Keratinocyte (primary cell): ENCODE results near the gene BUD23. TPM values are rescaled to one million over a fixed set of nuclear protein-coding genes. Genes with fewer than 3 reads are reported as not detected.
"Not testable (repeated sequence)": the region's sequence is repeated elsewhere in the genome, so short reads cannot be mapped to it uniquely, and the experiment has no call there.

ENCODE experiments used
- DNase-seq: peaks from one replicate; pipeline ENCODE4 v3.0.0-alpha.2; 2011; ENCODE audit warnings: low read depth, missing footprints, low spot score
- FAIRE-seq: peaks from 2 replicates; lab custom pipeline; 2011; peaks lifted over from hg19 to GRCh38; lab: Jason Lieb, UNC
- H2AFZ ChIP-seq: 2 replicates; pipeline ENCODE4 v1.6.0; 2012; ENCODE audit warnings: low read length, control low read depth, inconsistent platforms; ENCODE audit not compliant: control insufficient read depth
- H3K27ac ChIP-seq: 2 replicates; pipeline ENCODE4 v1.5.1; 2011; ENCODE audit warnings: low read length; ENCODE audit not compliant: control insufficient read depth, insufficient read depth
- H3K27me3 ChIP-seq: 3 replicates; pipeline ENCODE4 v1.6.0; 2011; ENCODE audit warnings: low read length; ENCODE audit not compliant: control insufficient read depth, insufficient read depth; ENCODE audit errors: extremely low read depth
- H3K36me3 ChIP-seq, 2 experiments: 2 replicates in 1 of 2; 3 replicates in 1 of 2; pipeline ENCODE4 v1.5.1; 2011; ENCODE audit warnings: low read length in 2 of 2, mild to moderate bottlenecking in 1 of 2; ENCODE audit not compliant: control insufficient read depth in 2 of 2, insufficient read depth in 2 of 2; ENCODE audit errors: extremely low read depth in 1 of 2
- H3K4me1 ChIP-seq: 3 replicates; pipeline ENCODE4 v1.5.1; 2011; ENCODE audit warnings: low read length; ENCODE audit not compliant: control insufficient read depth, insufficient read depth; ENCODE audit errors: extremely low read depth
- H3K4me2 ChIP-seq: 3 replicates; pipeline ENCODE4 v1.6.0; 2011; ENCODE audit warnings: low read depth, low read length; ENCODE audit not compliant: control insufficient read depth, insufficient read depth; ENCODE audit errors: extremely low read depth
- H3K4me3 ChIP-seq, 3 experiments: fragments of 200-600 bp in 1 of 3; sonication (generic) in 1 of 3; 2 replicates in 2 of 3; 3 replicates in 1 of 3; pipeline ENCODE4 v1.5.1; 2011 to 2016; ENCODE audit warnings: low read length in 3 of 3, mild to moderate bottlenecking in 3 of 3, control low read depth in 2 of 3, inconsistent platforms in 1 of 3, low read depth in 1 of 3, mixed read lengths in 1 of 3, mixed run types in 1 of 3, moderate library complexity in 1 of 3; ENCODE audit not compliant: control insufficient read depth in 2 of 3, insufficient read depth in 2 of 3; ENCODE audit errors: extremely low read depth in 1 of 3
- H3K79me2 ChIP-seq: 2 replicates; pipeline ENCODE4 v1.6.0; 2012; ENCODE audit warnings: low read length; ENCODE audit not compliant: control insufficient read depth, insufficient read depth
- H3K9ac ChIP-seq: 3 replicates; pipeline ENCODE4 v1.6.0; 2011; ENCODE audit warnings: low read length; ENCODE audit not compliant: control insufficient read depth, insufficient read depth; ENCODE audit errors: extremely low read depth
- H3K9me1 ChIP-seq: 3 replicates; pipeline ENCODE4 v1.6.0; 2011; ENCODE audit warnings: low read length; ENCODE audit not compliant: control insufficient read depth, insufficient read depth; ENCODE audit errors: extremely low read depth
- H3K9me3 ChIP-seq: 2 replicates; pipeline ENCODE4 v1.5.1; 2012; ENCODE audit warnings: low read depth, low read length; ENCODE audit not compliant: control insufficient read depth
- H4K20me1 ChIP-seq: 3 replicates; pipeline ENCODE4 v1.6.0; 2011; ENCODE audit warnings: low read length; ENCODE audit not compliant: control insufficient read depth, insufficient read depth; ENCODE audit errors: extremely low read depth
- CTCF ChIP-seq, 3 experiments: IDR thresholded peaks in 1 of 3; conservative IDR thresholded peaks in 1 of 3; optimal IDR thresholded peaks in 1 of 3; 2 replicates in 2 of 3; 3 replicates in 1 of 3; pipeline versions ENCODE3 to v1.5.1; 2011; ENCODE audit warnings: low read length in 3 of 3, mild to moderate bottlenecking in 3 of 3, moderate library complexity in 2 of 3, control low read depth in 1 of 3, inconsistent platforms in 1 of 3; ENCODE audit not compliant: insufficient read depth in 2 of 3; ENCODE audit errors: extremely low read depth in 1 of 3
- EZH2 ChIP-seq: IDR thresholded peaks from one replicate; pipeline ENCODE4 v1.6.1; 2012; ENCODE audit warnings: inconsistent platforms, mild to moderate bottlenecking, low read length, moderate library complexity
- dilution Hi-C: fragments of 300-500 bp; cut with MboI; formaldehyde crosslinking; loops from one replicate; pipeline ENCODE4 v1.7.0; 2020; ENCODE audit warnings: low sequenced_read_pairs; ENCODE audit not compliant: extremely low pct_ligation_motif_present
- polyA plus RNA-seq, 5 experiments: library from polyadenylated mRNA; depleted of rRNA in 3 of 5; stranded (reverse) in 3 of 5; stranded (forward) in 1 of 5; unstranded in 1 of 5; fragments of >200 nt; gene quantifications; 1 replicate in 1 of 5; 2 replicates in 3 of 5; 3 replicates in 1 of 5; pipeline versions ENCODE4 v1.2.1 to v1.2.3, GENCODE V29; 2011 to 2012; ENCODE audit warnings: missing spikeins in 2 of 5, low read depth in 1 of 5, low replicate concordance in 1 of 5

The BUD23 gene
- polyA plus RNA-seq, 1 donor (not counting 4 experiments of a cell fraction or from before 2014, with no cell fraction given), result 72.0 TPM

- peaks cover 68% of the 10 kb centered on the region for H4K20me1 ChIP-seq
- peaks cover 34% of the 10 kb centered on the region for H3K4me1 ChIP-seq
- no peak for TF ChIP-seq EZH2
- no peak for TF ChIP-seq CTCF (optimal IDR thresholded peaks at IDR 0.05 in 1 of 3, IDR thresholded peaks at IDR 0.05 in 1 of 3, conservative IDR thresholded peaks at IDR 0.05 in 1 of 3; ENCODE audit: extremely low read depth in 1 of 3, insufficient read depth in 2 of 3, low read length in 3 of 3)
- dilution Hi-C loops, result no loop called here
- H2AFZ ChIP-seq, result no peak overlapping the region
- FAIRE-seq (no peak), DNase-seq (no peak)
- peaks cover 10% of the 10 kb centered on the region for H3K9me1 ChIP-seq
- no peak overlapping the region for H3K4me3 ChIP-seq
- H3K36me3 ChIP-seq, result peaks cover 20 to 50% of the 10 kb centered on the region in 2 experiments
- peaks cover 50% of the 10 kb centered on the region for H3K79me2 ChIP-seq
- no peaks in the 10 kb centered on the region for H3K9me3 ChIP-seq
- no peak overlapping the region for H3K4me2 ChIP-seq
- H3K27ac ChIP-seq, result no peak overlapping the region
- H3K27me3 ChIP-seq, result no peaks in the 10 kb centered on the region
- no peak overlapping the region for H3K9ac ChIP-seq
These were observed 25.7 kb downstream of the BUD23 start for GRCh38 chr7:73708961-73709549.

- DNase-seq (no peak), FAIRE-seq (no peak)
- Histone ChIP-seq H4K20me1 (peaks cover 74% of the 10 kb centered on the region), H2AFZ (no peak overlapping the region), H3K36me3 (peaks cover 21 to 38% of the 10 kb centered on the region in 2 experiments), H3K9me1 (peaks cover 18% of the 10 kb centered on the region), H3K27me3 (no peaks in the 10 kb centered on the region), H3K4me2 (no peak overlapping the region), H3K4me3 (no peak overlapping the region), H3K79me2 (peaks cover 78% of the 10 kb centered on the region), H3K27ac (no peak overlapping the region), H3K9me3 (no peaks in the 10 kb centered on the region), H3K4me1 (peaks cover 26% of the 10 kb centered on the region), H3K9ac (no peak overlapping the region)
- dilution Hi-C loops, result no loop called here
- TF ChIP-seq CTCF (optimal IDR thresholded peaks at IDR 0.05 in 1 of 3, IDR thresholded peaks at IDR 0.05 in 1 of 3, conservative IDR thresholded peaks at IDR 0.05 in 1 of 3; ENCODE audit: extremely low read depth in 1 of 3, insufficient read depth in 2 of 3, low read length in 3 of 3), result no peak
- TF ChIP-seq EZH2, result no peak
These were observed 29.4 kb downstream of the BUD23 start for GRCh38 chr7:73712773-73713172.

GRCh38 chr7:73713319-73713718 is 29.9 kb downstream of the BUD23 start:
- FAIRE-seq, H3K9me3 ChIP-seq, H3K9ac ChIP-seq, H3K27me3 ChIP-seq, DNase-seq, H3K4me2 ChIP-seq, H3K27ac ChIP-seq, H3K4me3 ChIP-seq, H2AFZ ChIP-seq, dilution Hi-C loops: not testable (repeated sequence)
- H3K9me1 ChIP-seq, result peaks cover 18% of the 10 kb centered on the region
- peaks cover 82% of the 10 kb centered on the region for H3K79me2 ChIP-seq
- H3K4me1 ChIP-seq, result peaks cover 32% of the 10 kb centered on the region
- peaks cover 75% of the 10 kb centered on the region for H4K20me1 ChIP-seq
- peaks cover 19 to 37% of the 10 kb centered on the region in 2 experiments for H3K36me3 ChIP-seq
